GM12865 (cell line): ENCODE results near the gene PFKL.

Experiments
- DNase-seq: peaks from one replicate; pipeline ENCODE4 v3.0.0; 2010; ENCODE audit warnings: low read depth
- H3K4me3 ChIP-seq: 2 replicates; pipeline ENCODE4 v1.5.1; 2011; ENCODE audit warnings: mild to moderate bottlenecking, low read depth, low read length, control low read depth
- CTCF ChIP-seq: IDR thresholded peaks from 2 replicates; pipeline ENCODE4 v1.5.1; 2011; ENCODE audit warnings: low read length, control low read depth, low read depth, inconsistent platforms; ENCODE audit not compliant: insufficient read depth; ENCODE audit errors: missing control alignments

Gene PFKL

GRCh38 chr21:44366586-44367211 lies 66.8 kb downstream of the PFKL start:
- TF ChIP-seq CTCF, result no peak
- no peak overlapping the region for H3K4me3 ChIP-seq
- DNase-seq, result no peak

GRCh38 chr21:44368711-44369446 lies 69.0 kb downstream of the PFKL start:
- DNase-seq, result no peak
- no peak for TF ChIP-seq CTCF
- H3K4me3 ChIP-seq, result no peak overlapping the region

- DNase-seq, result no peak
- H3K4me3 ChIP-seq, result no peak overlapping the region
- TF ChIP-seq CTCF, result no peak
These were observed 70.3 kb downstream of the PFKL start for GRCh38 chr21:44370027-44370735.

GRCh38 chr21:44370786-44371410 lies 71.0 kb downstream of the PFKL start:
- no peak for TF ChIP-seq CTCF
- H3K4me3 ChIP-seq, result no peak overlapping the region
- no peak for DNase-seq

- no peak for TF ChIP-seq CTCF
These were observed 71.7 kb downstream of the PFKL start for GRCh38 chr21:44371596-44371995.

GRCh38 chr21:44372616-44373015 lies 72.8 kb downstream of the PFKL start:
- DNase-seq, result no peak
- TF ChIP-seq CTCF, result no peak
- H3K4me3 ChIP-seq, result no peak overlapping the region

More at GRCh38 chr21:44371596-44371995, 71.7 kb downstream of the PFKL start:
- DNase-seq, result no peak
- H3K4me3 ChIP-seq, result no peak overlapping the region
